Hematopoietic multipotent progenitor cell treated with erythropoietin and hydrocortisone succinate and interleukin-3 and kit ligand, for 4 days (in vitro differentiated cells): ENCODE measurements around the gene ELMO1.
"Not testable (repeated sequence)": the region's sequence is repeated elsewhere in the genome, so short reads cannot be mapped to it uniquely, and the experiment has no call there.

ENCODE experiments used
- DNase-seq: peaks from one replicate; pipeline ENCODE4 v3.0.0-alpha.2; 2015

Gene ELMO1

GRCh38 chr7:36994456-36995112 lies 454.1 kb downstream of the ELMO1 start:
- no peak for DNase-seq

GRCh38 chr7:36986948-36987724 lies 461.5 kb downstream of the ELMO1 start:
- DNase-seq: peak; percentile 69

DNA sequence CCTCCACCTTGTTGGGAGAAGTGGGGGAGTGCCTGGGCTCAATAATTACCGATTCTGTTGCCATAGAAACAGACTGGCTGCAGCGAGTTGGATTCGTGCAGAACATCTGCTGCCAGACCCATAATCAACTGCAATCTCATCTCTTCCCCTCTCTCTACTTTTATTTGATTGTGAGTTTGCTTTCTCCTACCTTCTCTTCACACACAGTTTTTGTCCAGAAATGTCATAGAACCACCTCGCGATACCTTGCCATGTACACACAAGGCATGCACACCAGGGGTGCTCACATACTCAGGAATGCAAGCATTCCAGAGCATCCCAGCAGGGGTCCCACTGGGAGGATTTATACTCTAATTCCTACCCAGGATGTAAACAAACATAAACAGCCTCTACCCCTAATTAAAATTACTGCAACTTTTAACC lies 462.1 kb downstream of the ELMO1 start:
- DNase-seq: no peak

GRCh38 chr7:36985866-36986400 lies 462.7 kb downstream of the ELMO1 start:
- no peak for DNase-seq

GRCh38 chr7:36985316-36985715 lies 463.3 kb downstream of the ELMO1 start:
- no peak for DNase-seq

- peak; percentile 64 for DNase-seq
Observed at GRCh38 chr7:36984710-36985312, 463.9 kb downstream of the ELMO1 start.

DNA sequence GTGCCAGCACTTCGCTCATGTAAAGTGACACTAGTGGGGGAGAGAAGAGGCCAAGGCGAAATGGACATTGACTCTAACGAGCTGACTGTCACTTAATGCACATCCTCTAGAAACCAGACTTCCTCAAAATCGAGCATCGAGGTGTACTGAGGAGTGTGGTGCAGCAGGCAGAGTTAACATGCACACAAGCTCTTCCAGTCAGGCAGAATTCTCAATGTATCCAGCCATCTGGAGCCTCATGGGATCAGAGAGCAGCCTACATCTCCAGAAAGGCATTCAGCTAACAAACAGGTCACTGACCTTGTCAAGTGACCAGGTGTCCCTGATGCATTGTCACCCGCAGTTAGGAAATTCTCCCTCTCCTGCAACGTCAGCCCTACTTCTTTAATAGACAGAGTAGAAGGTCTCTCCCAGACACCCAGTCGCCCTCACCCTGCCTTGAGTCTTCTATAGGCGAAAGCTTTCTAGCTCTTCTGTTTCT lies 464.6 kb downstream of the ELMO1 start:
- peak; percentile 39 for DNase-seq

DNA sequence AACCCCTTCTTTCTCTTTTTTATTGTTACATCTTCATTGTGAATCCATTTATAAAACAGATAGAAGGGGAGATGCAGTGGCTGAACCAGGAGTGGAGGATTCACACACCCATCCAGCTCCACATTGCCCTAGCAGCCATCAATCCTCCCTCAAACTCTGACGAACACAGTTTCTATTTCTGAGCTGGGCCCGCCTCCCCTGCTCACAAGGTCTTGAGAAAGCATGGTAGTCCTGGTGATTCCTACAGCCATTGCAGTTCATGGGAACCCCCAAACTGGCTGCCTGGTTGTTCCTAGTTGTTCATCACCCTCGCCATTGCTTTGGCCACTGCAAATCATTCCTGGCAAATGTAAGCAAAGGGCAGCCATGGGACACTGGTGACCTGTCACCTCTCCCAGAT lies 465.9 kb downstream of the ELMO1 start:
- DNase-seq: no peak

- DNase-seq: no peak
Observed at GRCh38 chr7:36979810-36980248, 468.8 kb downstream of the ELMO1 start.

GRCh38 chr7:36978461-36978860 lies 470.2 kb downstream of the ELMO1 start:
- DNase-seq: no peak

DNA sequence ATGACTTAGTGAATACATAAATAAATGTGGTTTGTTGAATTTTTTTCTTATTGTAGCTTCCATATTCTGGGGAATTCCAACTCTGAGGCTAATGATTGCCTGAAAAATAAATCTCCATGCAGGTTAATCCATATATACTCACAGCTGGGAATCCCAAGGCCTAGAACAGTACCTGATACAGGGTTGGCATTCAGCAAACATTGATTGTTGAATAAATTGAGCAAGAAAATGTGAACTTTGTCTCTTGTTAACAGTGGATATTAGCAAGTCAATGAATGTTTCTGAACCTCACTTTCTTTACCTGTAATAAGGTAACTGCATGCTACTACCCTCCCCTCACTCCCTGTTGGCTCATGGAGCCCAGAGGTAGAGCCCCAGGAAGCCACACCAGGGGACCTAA lies 470.8 kb downstream of the ELMO1 start:
- DNase-seq: no peak

GRCh38 chr7:36973534-36973933 lies 475.1 kb downstream of the ELMO1 start:
- not testable (repeated sequence) for DNase-seq

- no peak for DNase-seq
Observed at GRCh38 chr7:36972140-36972518, 476.5 kb downstream of the ELMO1 start.

DNA sequence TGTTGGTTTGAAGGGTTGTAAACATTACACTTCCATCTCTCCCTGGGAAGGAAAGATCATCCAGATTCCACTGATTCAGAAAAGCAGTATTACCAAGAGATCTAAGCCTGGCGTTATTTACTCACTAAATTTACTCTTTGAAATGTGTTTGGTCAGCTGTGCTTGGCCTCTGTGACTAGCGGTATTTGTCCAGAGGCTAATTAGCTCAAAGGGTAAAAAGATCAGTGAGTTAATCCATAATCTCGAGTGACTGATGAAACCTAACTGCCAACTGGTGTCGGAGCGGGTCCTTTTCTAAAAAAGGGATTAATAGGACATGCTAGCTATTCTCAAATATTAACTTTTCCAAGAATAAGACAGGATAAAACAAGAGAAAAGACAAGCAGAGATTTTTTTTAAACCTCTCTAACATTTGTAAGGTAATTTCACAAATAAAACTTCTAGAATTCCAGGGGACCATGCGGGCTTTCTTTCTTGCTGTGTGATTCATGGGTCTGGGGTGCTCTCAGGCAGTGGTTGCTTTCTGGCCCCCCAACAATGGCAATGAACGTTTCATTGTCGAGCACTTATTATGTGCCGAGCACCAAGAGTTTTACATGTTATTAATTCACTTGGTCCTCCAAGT lies 477.0 kb downstream of the ELMO1 start:
- DNase-seq: no peak

DNA sequence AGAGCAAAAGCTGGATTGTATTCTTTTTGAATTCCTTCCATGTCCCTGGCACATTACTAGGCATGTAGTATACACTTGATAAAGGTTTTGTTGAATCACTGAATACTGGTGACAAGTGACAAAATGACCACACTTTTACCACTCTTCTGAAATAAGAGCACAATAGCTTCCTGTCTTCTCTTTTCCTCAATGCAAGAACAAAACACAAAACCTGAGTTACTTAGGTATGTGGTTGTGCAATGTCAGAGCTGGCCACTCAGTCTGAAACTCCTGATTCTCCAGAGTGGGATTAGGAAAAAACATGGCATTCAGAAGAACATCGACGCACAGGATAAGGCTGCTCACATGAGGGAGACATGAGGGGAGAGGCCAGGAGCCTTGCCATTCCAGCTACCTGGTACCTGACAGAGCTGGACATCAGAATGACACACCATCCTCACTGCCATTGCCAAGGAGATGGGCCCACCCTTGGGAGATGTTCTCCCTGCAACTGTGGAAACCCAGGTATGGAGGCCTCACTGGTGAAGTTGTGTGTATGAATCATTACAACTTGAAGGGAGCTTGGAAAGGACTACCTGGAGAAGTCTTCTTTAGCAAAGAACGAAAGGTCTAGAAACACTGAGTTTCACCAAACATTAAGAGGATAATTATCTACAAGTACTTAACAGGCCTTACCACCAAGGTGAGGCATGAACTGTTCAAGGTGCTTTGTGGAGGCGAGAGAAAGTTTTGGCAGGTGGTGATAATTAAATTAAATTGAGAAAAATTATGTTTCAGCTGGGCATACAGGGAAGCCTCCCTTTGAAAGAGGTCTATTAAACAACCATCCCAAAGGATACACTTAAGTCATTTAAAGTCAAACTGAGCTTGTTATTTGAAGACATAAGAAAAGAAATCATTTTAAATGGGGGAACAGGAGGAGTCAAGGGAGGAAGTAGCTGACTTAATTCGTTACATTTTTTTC lies 477.8 kb downstream of the ELMO1 start:
- no peak for DNase-seq

- peak; percentile 81 for DNase-seq
Observed at GRCh38 chr7:36969376-36969775, 479.3 kb downstream of the ELMO1 start.

- DNase-seq: peak; percentile 63
Observed at GRCh38 chr7:36967387-36967786, 481.3 kb downstream of the ELMO1 start.

- DNase-seq: peak; percentile 52
Observed at GRCh38 chr7:36966636-36967035, 482.0 kb downstream of the ELMO1 start.

DNA sequence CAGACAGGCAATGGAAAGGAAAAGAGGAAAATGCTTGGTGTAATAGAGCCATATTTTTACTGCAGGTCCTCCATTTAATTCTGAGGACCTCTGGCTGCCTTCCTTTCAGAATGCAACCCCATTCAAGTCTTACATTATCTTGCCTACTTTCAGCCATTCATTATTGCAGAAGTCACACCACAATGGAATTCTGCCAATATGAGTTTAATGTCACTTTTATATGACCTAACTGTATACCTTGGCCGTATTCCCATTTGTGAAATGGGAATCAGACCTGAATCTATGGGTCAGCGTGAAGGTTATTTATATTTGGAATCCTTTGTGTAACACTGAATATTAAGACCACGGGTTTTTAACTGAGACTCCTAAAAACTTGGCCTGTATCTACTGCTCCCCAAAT lies 482.6 kb downstream of the ELMO1 start:
- DNase-seq: no peak

DNA sequence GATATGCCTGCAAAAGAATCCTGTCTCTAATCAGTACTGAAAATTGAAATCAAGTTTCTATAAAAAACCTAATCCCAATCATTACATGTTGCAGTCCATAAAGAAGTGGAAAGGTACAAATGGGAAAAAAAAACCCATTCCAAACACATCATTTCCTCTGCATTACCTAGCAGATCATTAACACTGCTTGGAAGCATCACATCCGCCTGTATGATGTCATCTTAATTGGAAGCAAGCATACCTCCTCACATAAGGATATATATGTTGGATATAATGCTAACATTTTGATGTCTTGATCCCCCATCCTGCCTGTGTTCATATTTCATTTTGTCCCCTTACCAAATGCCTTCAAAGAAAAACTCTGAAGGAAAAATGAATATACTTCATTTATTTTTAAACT lies 483.0 kb downstream of the ELMO1 start:
- no peak for DNase-seq

GRCh38 chr7:36964297-36964696 lies 484.4 kb downstream of the ELMO1 start:
- DNase-seq: no peak

DNA sequence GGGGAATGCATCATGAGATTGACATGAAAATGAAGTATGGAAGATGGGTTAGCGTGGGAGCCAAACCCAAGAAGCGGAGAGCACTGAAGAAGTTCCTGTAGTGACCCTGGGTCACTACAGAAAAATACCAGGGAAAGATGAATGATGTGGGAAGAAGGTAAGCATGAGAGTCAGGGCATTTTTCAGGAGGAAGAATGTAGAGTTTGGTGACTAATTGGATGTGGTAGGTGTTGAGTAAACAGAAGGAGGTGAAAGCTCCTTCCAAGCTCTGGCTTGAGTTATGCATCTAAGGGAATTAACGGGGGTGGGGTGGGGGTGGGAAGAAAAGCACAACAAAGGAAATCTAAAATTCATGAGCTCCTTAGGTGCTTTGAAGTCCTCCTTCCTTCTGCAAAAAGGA lies 486.3 kb downstream of the ELMO1 start:
- no peak for DNase-seq
